LHCN-M2 (cell line): ENCODE data around the gene PTCRA. TPM values are rescaled to one million over a fixed set of nuclear protein-coding genes. Genes with fewer than 3 reads are reported as not detected.
A peak's percentile ranks its signal among the peaks of the same experiment; 100 is the strongest.
"Not testable (repeated sequence)": the region's sequence is repeated elsewhere in the genome, so short reads cannot be mapped to it uniquely, and the experiment has no call there.

Experiments used
- DNase-seq: peaks from one replicate; pipeline ENCODE4 v3.0.0-alpha.2; 2012; ENCODE audit warnings: low read depth
- total RNA-seq: library from RNA; depleted of rRNA; stranded (reverse); fragments of >200 nt; gene quantifications from 2 replicates; pipeline ENCODE4 v1.2.3, GENCODE V29; 2014

The PTCRA gene
- total RNA-seq, 1 experiment from 2014 or later = not detected

DNA sequence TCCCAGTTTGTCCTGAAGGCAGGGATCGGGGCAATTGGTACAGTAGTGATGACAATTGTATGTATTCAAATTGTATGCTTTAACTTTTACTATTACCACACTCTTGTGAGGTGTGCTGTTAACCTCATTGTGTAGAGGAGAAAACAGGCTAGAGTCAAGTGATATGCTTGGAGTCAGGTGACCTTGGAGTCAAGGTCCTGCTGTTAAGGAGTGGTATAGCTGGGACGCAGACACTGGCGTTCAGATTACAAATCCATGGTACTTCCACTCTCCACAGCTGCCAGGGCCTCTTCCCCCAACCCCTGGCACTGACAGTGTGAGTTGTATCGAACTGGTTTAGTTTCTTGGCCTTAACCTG, 23.9 kb downstream of the PTCRA start:
- no peak for DNase-seq

DNA sequence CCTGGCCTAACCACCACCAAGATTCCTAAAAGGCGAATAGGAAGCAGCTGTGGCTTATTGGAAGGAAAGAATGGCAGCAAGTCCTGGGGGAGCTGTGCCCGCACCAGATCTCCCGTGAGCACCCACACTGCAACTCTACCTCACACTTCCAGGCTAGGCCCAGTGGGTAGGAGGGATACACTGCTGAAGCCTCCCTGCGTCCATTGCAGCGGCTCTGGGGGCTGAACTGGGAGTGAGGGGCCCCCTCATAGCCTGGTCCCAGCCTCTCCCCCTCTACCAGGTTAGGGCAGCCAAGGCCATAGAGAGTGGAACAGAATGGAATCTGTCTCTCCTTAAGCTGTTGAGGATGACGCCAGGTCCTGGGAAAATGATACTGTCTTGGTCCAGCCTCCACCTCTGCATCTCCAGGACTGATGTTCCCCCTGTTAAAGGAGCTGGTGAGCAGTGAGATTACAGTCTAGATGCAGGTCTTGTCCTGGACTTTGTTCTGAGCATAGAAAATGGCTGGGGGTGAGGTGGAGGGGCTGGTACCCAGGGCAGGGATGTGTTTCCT, 24.7 kb downstream of the PTCRA start:
- no peak for DNase-seq

DNA sequence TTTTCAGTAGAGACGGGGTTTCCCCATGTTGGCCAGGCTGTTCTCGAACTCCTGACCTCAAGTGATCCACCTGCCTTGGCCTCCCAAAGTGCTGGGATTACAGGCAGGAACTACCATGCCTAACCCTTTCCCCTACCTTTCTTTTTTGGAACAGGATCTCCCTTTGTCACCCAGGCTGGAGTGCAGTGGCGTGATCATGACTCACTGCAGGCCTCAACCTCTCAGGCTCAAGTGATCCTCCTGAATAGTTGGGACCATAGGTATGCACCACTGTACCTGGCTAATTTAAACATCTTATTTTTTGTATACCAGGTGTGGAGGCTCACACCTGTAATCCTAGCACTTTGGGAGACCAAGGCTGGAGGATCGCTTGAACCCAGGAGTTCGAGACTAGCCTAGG, 25.5 kb downstream of the PTCRA start:
- not testable (repeated sequence) for DNase-seq

DNA sequence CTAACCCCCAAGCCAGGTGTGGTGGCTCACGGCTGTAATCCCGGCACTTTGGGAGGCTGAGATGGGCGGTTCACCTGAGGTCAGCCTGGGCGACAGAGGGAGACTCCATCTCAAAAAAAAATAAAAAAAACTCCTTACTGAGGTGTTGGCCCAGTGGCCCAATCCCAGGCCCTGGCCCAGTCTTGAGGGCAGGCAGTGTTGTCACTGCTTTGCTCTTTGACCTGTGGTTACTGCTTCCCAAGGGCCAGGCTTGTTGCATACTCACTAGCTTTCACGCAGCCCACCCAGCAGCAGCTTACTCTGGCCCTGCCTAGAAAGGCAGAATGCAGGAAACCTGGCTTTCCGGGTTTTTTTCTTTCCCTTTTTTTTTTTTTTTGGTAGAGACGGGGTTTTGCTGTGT, 26.6 kb downstream of the PTCRA start:
- DNase-seq = no peak

DNA sequence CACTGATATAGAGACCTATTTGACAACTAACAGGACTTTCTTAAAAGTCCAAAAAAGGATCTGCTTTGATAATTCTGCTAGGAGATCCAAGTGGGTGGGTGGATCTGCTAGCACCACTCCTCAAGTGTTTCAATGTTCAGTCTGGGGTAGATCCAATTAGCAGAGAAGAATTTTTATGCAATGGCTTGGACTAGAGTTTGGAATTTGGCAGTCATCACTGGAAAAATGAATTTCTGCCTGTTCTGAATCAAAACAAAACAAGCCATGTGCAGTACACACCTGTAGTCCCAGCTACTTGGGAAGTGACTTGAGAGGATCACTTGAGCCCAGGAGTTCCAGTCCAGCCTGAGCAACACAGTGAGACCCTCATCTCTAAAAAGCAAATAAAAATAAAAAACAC, 32.1 kb downstream of the PTCRA start:
- no peak for DNase-seq

DNA sequence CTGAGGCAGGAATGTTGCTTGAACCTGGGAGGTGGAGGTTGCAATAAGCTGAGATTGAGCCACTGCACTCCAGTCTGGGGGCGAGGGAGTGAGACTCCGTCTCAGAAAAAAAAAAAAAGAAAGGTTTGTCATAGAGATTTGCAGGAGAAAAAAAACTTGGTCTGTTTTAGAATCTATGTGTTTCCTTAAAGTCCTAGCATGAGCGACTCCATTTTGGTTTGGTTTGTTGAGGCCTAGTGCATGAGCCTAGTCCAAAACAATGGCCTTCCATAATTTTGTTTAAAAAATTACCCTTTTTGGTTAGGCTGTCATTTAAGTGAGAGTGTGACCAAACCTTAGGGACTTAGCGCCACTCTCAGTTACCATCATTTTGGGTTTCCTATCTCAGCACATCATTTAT, 36.5 kb downstream of the PTCRA start:
- DNase-seq = no peak

DNA sequence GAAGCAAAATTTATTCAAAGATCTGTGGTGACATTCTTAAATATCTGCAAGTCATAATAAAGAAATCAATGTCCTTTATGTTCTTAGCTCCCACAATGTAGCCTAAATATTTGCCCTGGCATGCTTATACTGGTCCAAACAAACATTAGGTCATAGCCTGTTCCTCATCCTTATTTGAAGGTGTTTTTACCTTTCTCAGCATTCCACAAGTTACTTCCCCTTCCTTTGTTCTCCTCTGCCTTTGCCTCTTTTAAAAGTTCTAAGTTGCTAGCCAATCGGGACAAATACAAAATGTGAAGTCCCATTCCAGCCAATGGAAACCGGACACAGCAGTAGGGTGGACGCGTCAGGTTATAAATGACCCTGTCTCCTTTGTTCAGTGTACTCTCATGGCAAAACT, 38.6 kb downstream of the PTCRA start:
- not testable (repeated sequence) for DNase-seq

DNA sequence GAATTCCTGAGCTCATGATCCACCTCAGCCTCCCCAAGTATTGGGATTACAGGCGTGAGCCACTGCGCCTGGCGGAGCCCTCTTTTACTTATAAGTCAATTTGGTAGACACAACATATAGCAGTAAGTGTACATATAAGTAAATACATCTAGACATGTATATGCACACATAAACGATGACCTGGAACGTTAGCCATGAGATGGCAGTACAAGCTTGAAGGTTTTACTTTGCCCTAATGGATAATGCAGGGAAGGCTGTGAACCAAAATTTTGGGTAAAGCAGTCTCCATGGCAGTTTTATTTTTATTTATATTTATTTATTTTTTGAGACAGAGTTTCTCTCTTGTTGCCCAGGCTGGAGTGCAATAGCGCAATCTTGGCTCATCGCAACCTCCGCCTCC, 42.3 kb downstream of the PTCRA start:
- DNase-seq = no peak

DNA sequence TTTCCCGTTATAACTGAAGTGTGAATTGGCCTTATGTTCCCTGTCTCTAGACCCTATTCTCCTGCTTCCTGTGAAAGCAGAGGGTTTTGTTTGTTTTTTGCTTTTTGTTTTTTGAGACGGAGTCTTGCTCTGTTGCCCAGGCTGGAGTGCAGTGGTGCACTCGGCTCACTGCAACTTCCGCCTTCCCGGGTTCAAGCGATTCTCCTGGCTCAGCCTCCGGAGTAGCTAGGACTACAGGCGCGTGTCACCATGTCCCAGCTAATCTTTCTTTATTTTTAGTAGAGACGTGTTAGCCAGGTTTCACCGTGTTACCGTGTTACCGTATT, 44.0 kb downstream of the PTCRA start:
- no peak for DNase-seq

DNA sequence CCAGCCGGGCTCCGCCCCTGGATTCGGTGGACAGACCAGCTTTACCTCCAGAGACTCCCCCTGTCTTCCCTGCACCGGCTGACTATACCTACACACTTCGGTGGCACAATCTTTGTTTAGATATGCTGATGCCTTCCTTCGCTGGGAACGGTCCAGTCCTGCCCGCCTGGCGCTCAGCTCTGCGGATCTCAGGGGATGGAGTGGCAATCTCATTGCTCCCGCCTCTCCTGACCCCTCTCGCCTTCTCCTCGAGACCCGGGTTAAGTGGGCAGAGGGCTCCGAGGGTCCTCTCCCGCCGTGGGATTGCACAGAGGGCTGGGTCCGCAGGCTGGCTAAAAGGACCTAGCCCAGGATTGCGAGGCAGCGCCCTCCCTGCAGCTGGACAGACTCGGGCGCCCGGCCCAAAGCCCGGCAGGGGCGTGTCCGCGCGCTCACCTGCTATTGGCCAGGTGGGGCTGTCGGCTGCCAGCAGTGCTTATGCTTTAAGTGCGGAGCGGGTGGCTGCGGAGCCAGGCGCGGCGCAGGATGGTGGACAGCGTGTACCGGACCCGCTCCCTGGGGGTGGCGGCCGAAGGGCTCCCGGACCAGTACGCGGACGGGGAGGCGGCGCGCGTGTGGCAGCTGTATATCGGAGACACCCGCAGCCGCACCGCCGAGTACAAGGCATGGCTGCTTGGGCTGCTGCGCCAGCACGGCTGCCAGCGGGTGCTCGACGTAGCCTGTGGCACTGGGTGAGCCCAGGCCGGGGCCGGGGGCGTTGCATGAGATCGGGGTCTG, 44.6 kb downstream of the PTCRA start, which contains the start of gene GNMT:
GNMT (plus strand) TSS at position 512 of the 777 bp plus-strand sequence; CDS start at position 526, 14 bp downstream.
- no peak for DNase-seq

DNA sequence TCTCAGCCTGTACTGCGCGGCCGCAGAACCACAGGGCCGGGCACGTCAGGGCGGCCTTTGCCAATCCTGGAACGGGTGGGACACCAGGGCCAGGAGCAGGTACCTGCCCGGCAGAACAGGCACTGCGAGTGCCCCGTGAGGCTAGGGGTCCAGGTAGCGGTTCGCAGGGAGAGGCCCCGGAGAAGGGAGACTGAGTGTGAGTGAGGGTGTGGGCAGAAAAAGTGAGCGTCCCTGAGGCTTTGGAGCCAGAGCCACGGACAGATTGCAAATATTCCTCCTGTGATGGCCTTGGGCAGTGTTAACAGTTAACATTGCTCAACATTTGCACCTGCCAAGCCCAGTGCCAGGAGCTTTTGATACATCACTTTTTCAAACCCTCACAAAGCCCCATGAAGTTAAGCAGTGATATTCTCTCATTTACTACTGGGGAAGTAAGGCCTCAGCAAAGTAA, 45.2 kb downstream of the PTCRA start:
- no peak for DNase-seq

DNA sequence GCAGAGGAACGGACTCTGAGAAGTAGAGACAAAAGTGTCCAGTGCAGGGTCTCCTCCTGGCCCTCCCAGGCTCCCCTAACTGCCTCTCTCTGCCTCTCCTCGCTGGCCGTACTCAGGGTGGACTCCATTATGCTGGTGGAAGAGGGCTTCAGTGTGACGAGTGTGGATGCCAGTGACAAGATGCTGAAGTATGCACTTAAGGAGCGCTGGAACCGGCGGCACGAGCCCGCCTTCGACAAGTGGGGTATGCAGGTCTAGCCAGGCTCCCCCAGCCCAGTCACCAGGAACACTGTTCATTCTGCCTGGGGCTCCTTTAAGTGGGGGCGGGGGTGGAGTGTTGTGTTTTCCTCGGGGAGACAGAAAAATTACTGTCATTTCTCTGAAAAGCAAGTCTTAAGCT, 46.2 kb downstream of the PTCRA start:
- no peak for DNase-seq

DNA sequence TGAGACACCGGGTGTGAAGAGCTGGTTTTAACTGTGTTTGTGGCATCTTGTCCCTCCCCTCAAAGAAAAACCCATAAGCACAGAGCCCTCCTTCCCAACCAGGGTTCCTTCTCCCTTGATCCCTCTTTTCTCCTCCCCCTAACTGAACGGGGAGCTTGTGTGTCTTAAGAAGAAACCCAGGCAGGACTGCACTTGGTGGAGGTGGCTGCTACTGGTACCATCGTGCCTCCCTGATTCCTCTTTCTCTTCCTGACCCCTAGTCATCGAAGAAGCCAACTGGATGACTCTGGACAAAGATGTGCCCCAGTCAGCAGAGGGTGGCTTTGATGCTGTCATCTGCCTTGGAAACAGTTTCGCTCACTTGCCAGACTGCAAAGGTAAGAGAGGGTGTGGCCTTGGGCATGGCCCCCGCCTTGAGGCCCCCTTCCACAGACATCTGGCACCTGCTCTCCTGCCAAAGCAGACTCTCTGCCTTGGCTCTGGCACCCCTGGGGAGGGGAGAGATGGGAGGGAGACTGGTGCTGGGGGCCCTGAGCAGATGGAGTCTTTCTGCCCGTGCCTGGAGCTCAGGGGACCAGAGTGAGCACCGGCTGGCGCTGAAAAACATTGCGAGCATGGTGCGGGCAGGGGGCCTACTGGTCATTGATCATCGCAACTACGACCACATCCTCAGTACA, 46.8 kb downstream of the PTCRA start:
- DNase-seq = no peak

DNA sequence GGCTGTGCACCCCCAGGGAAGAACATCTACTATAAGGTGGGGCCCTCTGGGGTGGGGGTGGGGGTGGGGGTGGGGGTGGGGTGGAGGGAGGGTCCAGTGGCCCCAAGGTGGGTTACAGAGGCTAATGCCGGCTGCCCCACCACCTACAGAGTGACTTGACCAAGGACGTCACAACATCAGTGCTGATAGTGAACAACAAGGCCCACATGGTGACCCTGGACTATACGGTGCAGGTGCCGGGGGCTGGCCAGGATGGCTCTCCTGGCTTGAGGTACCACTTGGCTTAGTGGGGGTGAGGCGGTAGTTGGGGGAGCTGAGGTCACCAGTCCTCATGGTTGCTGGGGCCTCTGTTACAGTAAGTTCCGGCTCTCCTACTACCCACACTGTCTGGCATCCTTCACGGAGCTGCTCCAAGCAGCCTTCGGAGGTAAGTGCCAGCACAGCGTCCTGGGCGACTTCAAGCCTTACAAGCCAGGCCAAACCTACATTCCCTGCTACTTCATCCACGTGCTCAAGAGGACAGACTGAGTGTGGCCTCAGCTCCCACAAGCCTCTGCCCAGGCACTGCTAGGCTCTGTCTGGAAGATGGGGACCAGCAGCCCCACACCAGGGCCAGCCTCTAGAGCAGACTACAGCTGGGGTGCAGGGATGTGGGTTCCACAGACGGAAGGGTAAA, 47.5 kb downstream of the PTCRA start:
- no peak for DNase-seq

DNA sequence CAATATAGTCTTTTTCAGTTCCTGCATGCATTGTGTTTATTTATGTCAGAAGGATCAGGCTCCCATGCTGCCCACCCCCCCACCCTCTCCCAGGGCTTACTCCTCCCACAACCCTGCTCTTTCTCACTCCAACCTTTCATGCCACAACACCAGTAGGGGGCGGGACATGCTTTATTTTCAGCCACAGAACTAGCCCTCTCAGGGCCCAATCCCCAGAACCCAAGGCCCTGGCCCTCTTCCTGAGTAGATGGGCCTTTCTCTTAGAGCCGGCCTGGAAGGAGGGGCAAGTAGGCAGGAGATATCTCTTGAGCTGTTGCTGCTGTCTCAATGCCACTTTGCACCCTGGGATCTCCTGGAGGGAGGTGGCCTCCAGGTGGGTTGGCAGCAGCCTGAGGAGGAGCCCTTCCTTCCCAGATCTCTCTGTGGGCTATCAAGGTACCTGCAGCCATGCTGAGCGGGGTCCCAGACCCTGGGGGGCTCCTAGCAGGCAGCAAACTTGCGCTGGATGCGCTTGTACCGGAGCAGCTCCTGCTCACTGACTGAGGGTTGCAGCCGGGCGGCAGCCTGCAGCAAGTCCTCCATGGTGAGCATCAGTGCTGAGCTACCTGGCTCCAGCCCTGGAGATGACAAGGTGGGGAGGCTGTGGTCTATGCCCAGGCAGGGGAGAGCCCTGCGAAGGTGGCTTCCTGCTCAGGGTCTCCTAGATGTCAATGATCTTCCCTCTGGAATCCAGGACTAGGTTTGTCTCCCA, 48.2 kb downstream of the PTCRA start:
- peak; percentile 38 for DNase-seq

DNA sequence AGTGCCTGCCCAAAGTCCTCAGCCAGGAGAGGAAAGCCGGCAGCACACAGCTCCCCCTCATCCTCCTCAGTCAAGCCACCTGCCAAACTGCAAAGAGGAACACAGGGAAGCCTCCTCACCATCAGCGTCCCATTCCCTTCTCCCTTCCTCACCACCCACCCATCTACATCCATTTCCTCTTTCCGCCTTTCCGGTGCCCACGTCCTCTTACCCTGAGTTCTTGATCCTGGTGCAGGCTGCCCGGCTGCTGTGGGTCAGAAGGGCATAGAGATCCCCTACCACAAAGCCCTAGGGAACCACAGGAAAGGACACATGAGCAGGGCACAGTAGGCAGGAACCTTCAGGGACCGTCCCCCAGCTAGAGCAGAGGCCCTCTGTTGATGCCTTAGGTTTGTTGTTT, 50.7 kb downstream of the PTCRA start:
- no peak for DNase-seq

DNA sequence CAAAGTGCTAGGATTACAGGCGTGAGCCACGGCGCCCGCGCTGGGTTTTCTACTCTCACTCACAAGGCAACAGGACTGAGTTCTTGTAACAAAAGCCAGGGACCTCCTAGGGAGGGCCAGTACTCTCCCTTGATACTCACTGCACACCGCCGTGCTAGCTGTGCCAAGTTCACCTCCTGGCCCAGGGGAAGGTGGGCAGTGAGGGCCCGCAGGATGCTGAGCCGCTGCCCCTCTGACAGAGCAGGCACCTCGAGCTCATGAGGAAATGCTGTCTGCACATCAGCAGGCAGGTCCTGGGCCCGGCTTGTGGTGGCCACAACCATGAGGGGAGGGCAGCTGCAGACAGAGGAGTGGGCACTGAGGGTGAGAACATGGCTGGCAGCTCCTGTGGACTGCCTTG, 51.4 kb downstream of the PTCRA start:
- no peak for DNase-seq

DNA sequence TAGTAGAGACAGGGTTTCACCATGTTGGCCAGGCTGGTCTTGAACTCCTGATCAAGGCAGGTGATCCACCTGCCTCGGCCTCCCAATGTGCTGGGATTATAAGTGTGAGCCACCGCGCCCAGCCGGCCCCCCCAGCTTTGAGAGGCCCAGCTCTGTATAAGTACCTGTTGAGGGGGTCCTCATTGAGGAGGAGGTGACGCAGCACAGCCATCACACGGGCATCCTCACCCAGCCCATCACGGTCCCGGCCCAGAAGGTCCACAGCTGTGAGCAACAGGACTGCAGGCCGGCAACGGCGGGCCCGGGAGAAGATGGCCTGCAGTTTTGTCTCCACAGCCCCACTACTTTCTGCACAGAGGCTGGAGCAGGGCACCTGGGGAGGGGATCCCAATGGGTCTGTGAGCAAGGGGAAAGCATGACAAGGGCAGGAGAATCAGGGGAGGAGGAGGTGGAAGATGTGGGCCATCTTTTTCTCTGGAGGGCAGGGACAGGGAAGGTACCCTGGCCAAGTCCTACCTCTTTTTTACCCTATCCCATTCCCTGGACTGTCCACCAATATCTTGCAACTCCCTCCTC, 52.4 kb downstream of the PTCRA start:
- no peak for DNase-seq

DNA sequence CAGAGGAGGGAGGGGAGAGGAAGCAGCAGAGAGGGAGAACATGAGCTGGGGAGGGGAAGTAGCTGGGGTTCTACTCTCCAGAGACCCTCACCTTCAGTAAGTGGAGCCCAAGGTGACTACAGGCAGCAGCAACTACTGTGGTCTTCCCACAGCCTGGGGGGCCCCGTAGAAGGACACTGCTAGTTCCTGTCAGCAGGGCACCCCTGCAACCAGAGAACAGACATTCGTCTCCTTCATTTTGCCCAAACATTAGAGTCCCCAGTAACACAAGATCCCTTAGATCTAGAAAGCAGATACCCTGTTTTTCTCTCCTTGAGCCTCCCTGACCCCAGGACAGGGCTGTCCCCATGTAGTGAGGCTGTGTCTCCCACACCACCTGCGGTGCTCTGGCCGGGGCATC, 52.9 kb downstream of the PTCRA start:
- DNase-seq = no peak

DNA sequence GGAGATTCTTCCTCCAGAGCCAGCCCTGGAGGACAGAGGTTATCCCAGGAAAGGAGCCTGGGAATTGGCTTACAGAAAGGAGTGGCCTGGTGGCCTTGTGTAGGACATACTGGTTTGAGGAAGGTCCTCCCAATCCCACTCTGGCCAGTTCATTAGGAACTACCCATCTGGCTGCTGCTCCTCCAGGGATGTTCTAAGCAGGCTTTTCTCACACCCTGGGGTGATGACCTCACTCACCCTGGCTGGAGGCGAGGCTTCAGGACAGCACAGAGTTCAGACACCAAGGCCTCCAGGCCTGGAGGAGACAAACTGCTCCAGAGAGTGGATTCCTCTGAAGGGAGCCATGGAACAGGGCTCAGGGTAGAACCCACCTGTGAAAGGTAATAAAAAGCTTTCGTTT, 53.6 kb downstream of the PTCRA start:
- DNase-seq = no peak

DNA sequence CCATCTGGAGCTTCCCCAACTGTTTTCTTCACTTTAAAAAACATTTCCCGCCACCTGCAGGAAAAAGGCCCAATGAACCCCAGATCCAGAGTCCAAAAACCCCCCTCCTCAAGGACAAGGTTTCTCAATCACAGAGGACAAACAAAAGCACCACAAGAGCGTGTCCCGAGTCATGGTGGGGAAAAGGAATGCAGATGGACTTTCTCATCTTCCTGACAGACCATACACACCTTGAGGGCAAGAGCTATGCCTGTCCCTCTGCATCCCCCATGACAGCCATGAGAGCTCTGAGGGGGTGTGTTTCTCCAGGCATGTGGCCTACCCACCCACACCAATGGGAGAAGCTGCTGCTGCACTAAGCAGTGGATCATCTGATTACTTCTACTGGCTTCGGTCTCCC, 54.1 kb downstream of the PTCRA start:
- DNase-seq = no peak
